Breast epithelium (tissue), 4 donors: ENCODE data around the gene ZFP62. TPM values are rescaled to one million over a fixed set of nuclear protein-coding genes. Genes with fewer than 3 reads are reported as not detected.

Experiments
- DNase-seq, 2 donors: peaks; one replicate each; pipeline ENCODE4 v3.0.0-alpha.2; 2019; ENCODE audit warnings: low spot score in 2 of 2
- H3K27ac ChIP-seq, 2 donors: fragments of 200-600 bp; sonication (generic) in 1 of 2; one replicate each; pipeline ENCODE4 v1.5.1; 2016 to 2019; ENCODE audit warnings: mild to moderate bottlenecking in 1 of 2
- H3K27me3 ChIP-seq, 2 donors: fragments of 200-600 bp; sonication (generic) in 1 of 2; one replicate each; pipeline versions ENCODE4 v1.5.1 to v1.6.0; 2017 to 2019; ENCODE audit warnings: control low read depth in 1 of 2, mild to moderate bottlenecking in 1 of 2
- H3K36me3 ChIP-seq: fragments of 200-600 bp; one replicate; pipeline ENCODE4 v1.5.1; 2019
- H3K4me1 ChIP-seq, 2 donors: fragments of 200-600 bp; sonication (generic); one replicate each; pipeline ENCODE4 v1.5.1; 2016 to 2019; ENCODE audit warnings: control low read depth in 1 of 2
- H3K4me3 ChIP-seq, 3 donors: fragments of 200-600 bp; sonication (generic); 1 replicate in 2 of 3; 2 replicates in 1 of 3; pipeline ENCODE4 v1.5.1; 2016 to 2019; ENCODE audit warnings: mild to moderate bottlenecking in 3 of 3, moderate library complexity in 2 of 3
- H3K9me3 ChIP-seq, 2 donors: fragments of 200-600 bp; sonication (generic) in 1 of 2; one replicate each; pipeline ENCODE4 v1.5.1; 2016 to 2019; ENCODE audit warnings: control low read depth in 1 of 2
- POLR2A ChIP-seq: fragments of 450-650 bp; IDR thresholded peaks from one replicate; pipeline ENCODE4 v1.6.1; 2016; ENCODE audit warnings: antibody characterized with exemption, mild to moderate bottlenecking, moderate library complexity
- POLR2AphosphoS5 ChIP-seq, 3 donors: sonication (generic); formaldehyde crosslinking; IDR thresholded peaks; one replicate each; pipeline ENCODE4 v1.6.1; 2017; ENCODE audit warnings: antibody characterized with exemption in 3 of 3
- intact Hi-C: fragments of 100-400 bp; cut with DNase I; formaldehyde crosslinking; loops from one replicate; pipeline ENCODE4 v1.15.1; 2023; ENCODE audit warnings: low total_unique reads
- total RNA-seq, 3 donors: library from RNA; depleted of rRNA; stranded (reverse); fragments of >200 nt; gene quantifications; one replicate each; pipeline ENCODE4 v1.1.0, GENCODE V29; 2016
- TF ChIP-seq, protein P1 (sequence below), 3 donors: fragments of 450-650 bp; IDR thresholded peaks; one replicate each; pipeline ENCODE4 v1.5.1; 2016 to 2017; ENCODE audit warnings: antibody characterized with exemption in 3 of 3, mild to moderate bottlenecking in 3 of 3, moderate library complexity in 3 of 3

Gene ZFP62
- total RNA-seq, 3 donors from 2014 or later = 18.6 to 49.6 (median 35.4) TPM

DNA sequence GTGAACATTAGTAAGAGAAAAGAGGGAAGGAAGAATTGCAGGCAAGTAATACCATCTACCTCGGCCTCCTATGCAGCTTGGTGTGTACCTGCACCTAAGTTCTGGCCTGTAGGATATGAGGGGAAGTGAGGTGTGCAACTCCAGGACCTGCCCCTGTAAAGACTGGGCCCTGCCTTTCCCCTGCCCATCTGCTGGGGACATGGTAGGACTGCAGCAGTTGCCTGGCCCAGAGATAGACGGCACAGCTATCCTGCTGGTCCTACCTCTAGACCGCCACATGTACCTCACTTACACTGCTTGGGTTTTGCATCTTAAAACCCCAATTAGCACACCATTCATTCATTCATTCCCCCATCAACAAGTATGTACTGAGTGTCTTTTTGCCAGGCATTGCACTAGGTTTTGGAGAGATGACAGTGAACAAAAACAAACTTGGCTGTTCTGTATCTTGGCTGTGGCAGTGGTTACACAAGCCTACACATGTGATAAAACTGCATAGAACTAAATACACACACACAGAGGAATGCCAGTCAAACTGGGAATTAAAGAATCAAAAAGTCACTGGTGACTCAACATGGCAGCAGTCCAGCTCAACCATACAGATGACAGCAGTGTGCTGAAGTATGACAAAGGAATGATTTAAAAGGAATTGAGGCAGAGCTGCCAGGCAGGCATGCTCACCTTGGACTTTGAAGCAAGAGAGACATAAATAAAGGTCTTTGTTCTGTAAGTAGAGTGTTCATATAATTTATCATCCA is 35.1 kb downstream of the ZFP62 start:
- H3K4me1 ChIP-seq = peaks cover 0 to 11% of the 10 kb centered on the region in 2 donors
- peak overlapping the region; percentile 59 to 72 for H3K27ac ChIP-seq
- peak; percentile 64 to 85 for DNase-seq
- intact Hi-C loops = no loop called here
- no peaks in the 10 kb centered on the region for H3K36me3 ChIP-seq
- no peak for TF ChIP-seq POLR2A
- TF ChIP-seq POLR2AphosphoS5 (IDR thresholded peaks at IDR 0.05) = no peak
- TF ChIP-seq, protein P1, sequence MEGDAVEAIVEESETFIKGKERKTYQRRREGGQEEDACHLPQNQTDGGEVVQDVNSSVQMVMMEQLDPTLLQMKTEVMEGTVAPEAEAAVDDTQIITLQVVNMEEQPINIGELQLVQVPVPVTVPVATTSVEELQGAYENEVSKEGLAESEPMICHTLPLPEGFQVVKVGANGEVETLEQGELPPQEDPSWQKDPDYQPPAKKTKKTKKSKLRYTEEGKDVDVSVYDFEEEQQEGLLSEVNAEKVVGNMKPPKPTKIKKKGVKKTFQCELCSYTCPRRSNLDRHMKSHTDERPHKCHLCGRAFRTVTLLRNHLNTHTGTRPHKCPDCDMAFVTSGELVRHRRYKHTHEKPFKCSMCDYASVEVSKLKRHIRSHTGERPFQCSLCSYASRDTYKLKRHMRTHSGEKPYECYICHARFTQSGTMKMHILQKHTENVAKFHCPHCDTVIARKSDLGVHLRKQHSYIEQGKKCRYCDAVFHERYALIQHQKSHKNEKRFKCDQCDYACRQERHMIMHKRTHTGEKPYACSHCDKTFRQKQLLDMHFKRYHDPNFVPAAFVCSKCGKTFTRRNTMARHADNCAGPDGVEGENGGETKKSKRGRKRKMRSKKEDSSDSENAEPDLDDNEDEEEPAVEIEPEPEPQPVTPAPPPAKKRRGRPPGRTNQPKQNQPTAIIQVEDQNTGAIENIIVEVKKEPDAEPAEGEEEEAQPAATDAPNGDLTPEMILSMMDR (IDR thresholded peaks at IDR 0.05) = no peak
- H3K9me3 ChIP-seq = no peaks in the 10 kb centered on the region
- no peaks in the 10 kb centered on the region for H3K27me3 ChIP-seq
- H3K4me3 ChIP-seq = no peak overlapping the region

GRCh38 chr5:180824630-180825476 is 36.2 kb downstream of the ZFP62 start:
- TF ChIP-seq POLR2A (no peak), POLR2AphosphoS5 (IDR thresholded peaks at IDR 0.05) (no peak)
- TF ChIP-seq, protein P1 (IDR thresholded peaks at IDR 0.05) = no peak
- Histone ChIP-seq H3K27ac (peak overlapping the region; percentile 59 to 72), H3K9me3 (no peaks in the 10 kb centered on the region), H3K27me3 (no peaks in the 10 kb centered on the region), H3K36me3 (no peaks in the 10 kb centered on the region), H3K4me3 (no peak overlapping the region), H3K4me1 (peaks cover 0 to 4% of the 10 kb centered on the region in 2 donors)
- intact Hi-C loops = no loop called here
- DNase-seq = no peak

GRCh38 chr5:180823940-180824629 is 37.0 kb downstream of the ZFP62 start:
- H3K4me1 ChIP-seq = no peaks in the 10 kb centered on the region
- DNase-seq = no peak
- no peaks in the 10 kb centered on the region for H3K9me3 ChIP-seq
- intact Hi-C loops = no loop called here
- no peaks in the 10 kb centered on the region for H3K36me3 ChIP-seq
- peak overlapping the region; percentile 59 to 72 for H3K27ac ChIP-seq
- no peak overlapping the region for H3K4me3 ChIP-seq
- H3K27me3 ChIP-seq = no peaks in the 10 kb centered on the region
- TF ChIP-seq POLR2AphosphoS5 (IDR thresholded peaks at IDR 0.05) = no peak
- no peak for TF ChIP-seq POLR2A
- TF ChIP-seq, protein P1 (IDR thresholded peaks at IDR 0.05) = no peak

GRCh38 chr5:180823346-180823745 is 37.7 kb downstream of the ZFP62 start:
- Histone ChIP-seq H3K27me3 (no peaks in the 10 kb centered on the region), H3K9me3 (no peaks in the 10 kb centered on the region), H3K4me1 (no peaks in the 10 kb centered on the region), H3K36me3 (no peaks in the 10 kb centered on the region), H3K4me3 (no peak overlapping the region), H3K27ac (peak overlapping the region in 1 of 2 donors; percentile 50)
- TF ChIP-seq, protein P1 (IDR thresholded peaks at IDR 0.05) = no peak
- TF ChIP-seq POLR2AphosphoS5 (IDR thresholded peaks at IDR 0.05) (no peak), POLR2A (no peak)
- no peak for DNase-seq
- intact Hi-C loops = no loop called here
